Measurements from ENCODE around the gene ARFIP1.
"Not testable (repeated sequence)": the region's sequence is repeated elsewhere in the genome, so short reads cannot be mapped to it uniquely, and the experiment has no call there.

The ARFIP1 gene

GRCh38 chr4:152831416-152831815 is 51.7 kb downstream of the ARFIP1 start:
- no peaks in the 10 kb centered on the region for H3K27me3 ChIP-seq (ENCODE audit: insufficient read depth, low read length)
- peaks cover 5% of the 10 kb centered on the region for H3K9me3 ChIP-seq (ENCODE audit: low read length)
- H3K4me3 ChIP-seq (ENCODE audit: low read length): no peak overlapping the region
- peaks cover 3% of the 10 kb centered on the region for H3K4me1 ChIP-seq (ENCODE audit: insufficient read depth, low read length)
- H3K36me3 ChIP-seq (ENCODE audit: insufficient read depth, low read length): peaks cover 26% of the 10 kb centered on the region
- no peak overlapping the region for H2AFZ ChIP-seq (ENCODE audit: low read depth, low read length)

- peaks cover 19% of the 10 kb centered on the region for H3K36me3 ChIP-seq (ENCODE audit: insufficient read depth, low read length)
- H3K4me3 ChIP-seq (ENCODE audit: low read length): no peak overlapping the region
- H2AFZ ChIP-seq (ENCODE audit: low read depth, low read length): no peak overlapping the region
- H3K4me1 ChIP-seq (ENCODE audit: insufficient read depth, low read length): peaks cover 3% of the 10 kb centered on the region
- H3K27me3 ChIP-seq (ENCODE audit: insufficient read depth, low read length): no peaks in the 10 kb centered on the region
- peaks cover 8% of the 10 kb centered on the region for H3K9me3 ChIP-seq (ENCODE audit: low read length)
These were observed 57.2 kb downstream of the ARFIP1 start for GRCh38 chr4:152836936-152837335.

- H3K27me3 ChIP-seq (ENCODE audit: insufficient read depth, low read length); H3K9me3 ChIP-seq (ENCODE audit: low read length); H3K4me1 ChIP-seq (ENCODE audit: insufficient read depth, low read length); H3K4me3 ChIP-seq (ENCODE audit: low read length); H3K36me3 ChIP-seq (ENCODE audit: insufficient read depth, low read length); H2AFZ ChIP-seq (ENCODE audit: low read depth, low read length): not testable (repeated sequence)
These were observed 60.0 kb downstream of the ARFIP1 start for GRCh38 chr4:152839729-152840128.

GRCh38 chr4:152843481-152844090 is 63.8 kb downstream of the ARFIP1 start:
- no peak overlapping the region for H3K4me3 ChIP-seq (ENCODE audit: low read length)
- no peak overlapping the region for H2AFZ ChIP-seq (ENCODE audit: low read depth, low read length)
- H3K9me3 ChIP-seq (ENCODE audit: low read length): peaks cover 5% of the 10 kb centered on the region
- H3K4me1 ChIP-seq (ENCODE audit: insufficient read depth, low read length): no peaks in the 10 kb centered on the region
- no peaks in the 10 kb centered on the region for H3K27me3 ChIP-seq (ENCODE audit: insufficient read depth, low read length)
- no peaks in the 10 kb centered on the region for H3K36me3 ChIP-seq (ENCODE audit: insufficient read depth, low read length)

- H3K4me1 ChIP-seq (ENCODE audit: insufficient read depth, low read length): no peaks in the 10 kb centered on the region
- H3K4me3 ChIP-seq (ENCODE audit: low read length): no peak overlapping the region
- H2AFZ ChIP-seq (ENCODE audit: low read depth, low read length): no peak overlapping the region
- no peaks in the 10 kb centered on the region for H3K36me3 ChIP-seq (ENCODE audit: insufficient read depth, low read length)
- H3K9me3 ChIP-seq (ENCODE audit: low read length): no peaks in the 10 kb centered on the region
- no peaks in the 10 kb centered on the region for H3K27me3 ChIP-seq (ENCODE audit: insufficient read depth, low read length)
These were observed 67.6 kb downstream of the ARFIP1 start for GRCh38 chr4:152847376-152847775.

- H3K4me3 ChIP-seq (ENCODE audit: low read length): no peak overlapping the region
- H3K4me1 ChIP-seq (ENCODE audit: insufficient read depth, low read length): no peaks in the 10 kb centered on the region
- no peaks in the 10 kb centered on the region for H3K36me3 ChIP-seq (ENCODE audit: insufficient read depth, low read length)
- H3K9me3 ChIP-seq (ENCODE audit: low read length): peaks cover 3% of the 10 kb centered on the region
- H3K27me3 ChIP-seq (ENCODE audit: insufficient read depth, low read length): no peaks in the 10 kb centered on the region
- no peak overlapping the region for H2AFZ ChIP-seq (ENCODE audit: low read depth, low read length)
These were observed 68.8 kb downstream of the ARFIP1 start for GRCh38 chr4:152848508-152848907.

GRCh38 chr4:152849350-152849749 is 69.6 kb downstream of the ARFIP1 start:
- Histone ChIP-seq H3K36me3 (ENCODE audit: insufficient read depth, low read length) (no peaks in the 10 kb centered on the region), H3K9me3 (ENCODE audit: low read length) (peaks cover 5% of the 10 kb centered on the region), H3K27me3 (ENCODE audit: insufficient read depth, low read length) (no peaks in the 10 kb centered on the region), H2AFZ (ENCODE audit: low read depth, low read length) (no peak overlapping the region), H3K4me1 (ENCODE audit: insufficient read depth, low read length) (no peaks in the 10 kb centered on the region), H3K4me3 (ENCODE audit: low read length) (no peak overlapping the region)

GRCh38 chr4:152850377-152850776 is 70.6 kb downstream of the ARFIP1 start:
- no peak overlapping the region for H3K4me3 ChIP-seq (ENCODE audit: low read length)
- H3K9me3 ChIP-seq (ENCODE audit: low read length): peaks cover 11% of the 10 kb centered on the region
- no peaks in the 10 kb centered on the region for H3K27me3 ChIP-seq (ENCODE audit: insufficient read depth, low read length)
- no peaks in the 10 kb centered on the region for H3K36me3 ChIP-seq (ENCODE audit: insufficient read depth, low read length)
- H2AFZ ChIP-seq (ENCODE audit: low read depth, low read length): no peak overlapping the region
- H3K4me1 ChIP-seq (ENCODE audit: insufficient read depth, low read length): no peaks in the 10 kb centered on the region

GRCh38 chr4:152851226-152851625 is 71.5 kb downstream of the ARFIP1 start:
- Histone ChIP-seq H2AFZ (ENCODE audit: low read depth, low read length) (no peak overlapping the region), H3K4me3 (ENCODE audit: low read length) (no peak overlapping the region), H3K4me1 (ENCODE audit: insufficient read depth, low read length) (no peaks in the 10 kb centered on the region), H3K9me3 (ENCODE audit: low read length) (peaks cover 11% of the 10 kb centered on the region), H3K27me3 (ENCODE audit: insufficient read depth, low read length) (no peaks in the 10 kb centered on the region), H3K36me3 (ENCODE audit: insufficient read depth, low read length) (no peaks in the 10 kb centered on the region)

GRCh38 chr4:152853293-152853692 is 73.5 kb downstream of the ARFIP1 start:
- peaks cover 11% of the 10 kb centered on the region for H3K9me3 ChIP-seq (ENCODE audit: low read length)
- H3K4me1 ChIP-seq (ENCODE audit: insufficient read depth, low read length): no peaks in the 10 kb centered on the region
- no peak overlapping the region for H3K4me3 ChIP-seq (ENCODE audit: low read length)
- no peaks in the 10 kb centered on the region for H3K27me3 ChIP-seq (ENCODE audit: insufficient read depth, low read length)
- no peaks in the 10 kb centered on the region for H3K36me3 ChIP-seq (ENCODE audit: insufficient read depth, low read length)
- H2AFZ ChIP-seq (ENCODE audit: low read depth, low read length): no peak overlapping the region

GRCh38 chr4:152854016-152854415 is 74.3 kb downstream of the ARFIP1 start:
- not testable (repeated sequence) for H2AFZ ChIP-seq (ENCODE audit: low read depth, low read length); H3K36me3 ChIP-seq (ENCODE audit: insufficient read depth, low read length); H3K4me1 ChIP-seq (ENCODE audit: insufficient read depth, low read length); H3K27me3 ChIP-seq (ENCODE audit: insufficient read depth, low read length); H3K4me3 ChIP-seq (ENCODE audit: low read length)
- H3K9me3 ChIP-seq (ENCODE audit: low read length): peaks cover 11% of the 10 kb centered on the region

GRCh38 chr4:152856960-152857359 is 77.2 kb downstream of the ARFIP1 start:
- no peaks in the 10 kb centered on the region for H3K27me3 ChIP-seq (ENCODE audit: insufficient read depth, low read length)
- no peak overlapping the region for H2AFZ ChIP-seq (ENCODE audit: low read depth, low read length)
- no peak overlapping the region for H3K4me3 ChIP-seq (ENCODE audit: low read length)
- H3K36me3 ChIP-seq (ENCODE audit: insufficient read depth, low read length): no peaks in the 10 kb centered on the region
- H3K9me3 ChIP-seq (ENCODE audit: low read length): peaks cover 11% of the 10 kb centered on the region
- H3K4me1 ChIP-seq (ENCODE audit: insufficient read depth, low read length): no peaks in the 10 kb centered on the region

- Histone ChIP-seq H3K4me1 (ENCODE audit: insufficient read depth, low read length) (no peaks in the 10 kb centered on the region), H3K27me3 (ENCODE audit: insufficient read depth, low read length) (no peaks in the 10 kb centered on the region), H3K4me3 (ENCODE audit: low read length) (no peak overlapping the region), H3K36me3 (ENCODE audit: insufficient read depth, low read length) (no peaks in the 10 kb centered on the region), H3K9me3 (ENCODE audit: low read length) (peaks cover 7% of the 10 kb centered on the region), H2AFZ (ENCODE audit: low read depth, low read length) (no peak overlapping the region)
These were observed 79.2 kb downstream of the ARFIP1 start for GRCh38 chr4:152858934-152859333.

GRCh38 chr4:152860046-152860445 is 80.3 kb downstream of the ARFIP1 start:
- Histone ChIP-seq H3K4me1 (ENCODE audit: insufficient read depth, low read length) (no peaks in the 10 kb centered on the region), H3K4me3 (ENCODE audit: low read length) (no peak overlapping the region), H3K27me3 (ENCODE audit: insufficient read depth, low read length) (no peaks in the 10 kb centered on the region), H3K9me3 (ENCODE audit: low read length) (peaks cover 3% of the 10 kb centered on the region), H2AFZ (ENCODE audit: low read depth, low read length) (no peak overlapping the region), H3K36me3 (ENCODE audit: insufficient read depth, low read length) (peaks cover 8% of the 10 kb centered on the region)
